DMS79 treated with DMSO at 0.1 percent for 48 hours (cell line): Measurements from ENCODE around the gene NR0B1.

Source experiments
- DNase-seq: peaks from one replicate; lab custom pipeline; 2025; lab: John Stamatoyannopoulos, UW

NR0B1 gene

DNA sequence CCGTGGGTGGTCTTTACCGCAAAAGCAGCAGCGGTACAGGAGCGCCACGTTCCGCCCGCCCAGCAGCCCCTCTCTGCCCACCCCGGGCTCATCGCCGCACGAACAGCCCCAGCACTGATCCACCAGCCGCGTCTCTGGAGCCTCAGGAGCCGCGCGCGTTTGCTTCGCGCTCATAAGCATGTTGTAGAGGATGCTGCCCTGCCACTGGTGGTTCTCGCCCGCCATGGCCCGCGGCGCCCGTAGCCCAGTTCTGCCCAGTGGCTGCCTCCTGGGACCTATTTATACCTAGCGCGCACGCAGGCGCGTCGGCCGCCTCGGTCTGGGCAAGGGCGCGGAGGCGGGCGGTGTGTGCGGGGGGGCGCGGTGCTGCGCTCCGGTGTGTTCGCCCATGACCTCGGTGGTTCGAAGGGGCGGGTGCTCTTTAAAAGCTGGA, at the start of gene NR0B1:
Gene NR0B1 (minus strand): TSS at position 252 of the 433 bp plus-strand sequence. CDS start 27 bp downstream, at position 225.
- no peak for DNase-seq

DNA sequence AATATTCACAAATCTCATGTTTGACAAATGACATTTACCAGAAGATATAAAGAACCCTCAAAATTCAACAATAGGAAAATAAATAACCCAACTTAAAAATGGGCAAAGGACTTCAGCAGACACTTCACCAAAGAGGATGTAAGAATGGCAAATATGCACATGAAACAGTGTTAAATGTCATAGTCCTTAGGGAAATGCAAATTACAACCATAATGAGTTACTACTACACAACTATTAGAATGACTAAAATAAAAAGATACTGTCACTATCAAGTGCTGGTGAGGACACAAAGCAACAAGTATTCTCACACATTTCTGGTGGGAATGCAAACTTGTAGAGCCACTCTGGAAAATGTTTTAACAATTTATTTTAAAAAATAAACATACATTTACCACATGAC, 40.8 kb upstream of the NR0B1 start:
- DNase-seq = no peak

DNA sequence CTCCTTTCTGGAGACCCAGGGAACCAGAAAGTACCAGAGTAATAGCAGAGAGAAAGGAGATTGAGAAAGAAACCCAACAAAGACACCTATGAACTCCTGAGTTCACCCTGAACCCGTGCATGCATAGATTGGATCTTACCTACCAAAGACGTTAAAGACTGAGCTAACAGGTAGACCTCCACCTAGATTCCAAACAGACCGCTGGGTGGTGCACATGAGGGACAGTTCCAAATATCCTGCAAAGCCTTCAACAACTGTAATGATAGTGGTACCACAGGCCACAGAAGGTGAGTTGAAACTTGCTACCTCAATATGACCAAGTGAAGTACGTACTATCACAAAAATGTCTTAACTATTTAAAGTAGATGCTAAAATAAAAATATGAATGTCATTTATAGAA, 34.0 kb upstream of the NR0B1 start:
- no peak for DNase-seq

DNA sequence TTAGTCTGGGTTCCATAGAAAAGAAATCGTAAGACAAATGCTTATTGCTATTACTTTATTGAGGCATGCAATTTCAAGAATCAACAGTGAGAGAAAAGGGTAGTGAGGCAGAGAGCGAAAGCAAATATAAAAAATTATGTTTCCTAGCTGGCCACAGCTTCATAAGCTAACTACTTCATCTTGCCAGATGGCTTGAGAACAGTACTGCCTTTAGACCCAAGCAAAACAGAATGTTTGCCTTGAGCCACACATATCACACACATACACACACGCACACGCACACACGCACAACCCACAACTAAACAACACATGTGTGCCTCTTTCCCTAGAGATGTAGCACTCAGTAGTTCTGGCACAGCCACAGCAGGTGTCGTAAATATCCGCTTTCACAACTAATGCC, 31.6 kb upstream of the NR0B1 start:
- no peak for DNase-seq

GRCh38 chrX:30327762-30328161, 18.6 kb upstream of the NR0B1 start:
- no peak for DNase-seq

DNA sequence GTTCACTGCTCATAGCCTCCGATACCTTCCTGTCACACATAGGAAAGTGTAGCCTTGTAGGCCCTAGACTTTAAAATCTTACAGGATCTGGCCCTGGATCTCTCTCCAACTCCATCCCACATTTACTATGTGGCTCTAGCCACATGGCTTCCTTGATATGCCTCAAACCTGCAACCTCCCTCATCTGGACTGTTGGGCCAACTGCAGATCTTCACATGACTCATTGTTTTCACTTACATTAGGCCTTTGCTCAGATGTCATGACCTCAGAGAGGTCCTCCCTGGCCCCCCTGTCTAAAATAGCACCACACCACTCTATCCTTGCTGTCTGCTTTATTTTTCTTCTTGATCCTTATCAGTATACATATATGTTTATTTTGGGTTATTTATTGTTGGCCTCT, 8.1 kb upstream of the NR0B1 start:
- DNase-seq = no peak

DNA sequence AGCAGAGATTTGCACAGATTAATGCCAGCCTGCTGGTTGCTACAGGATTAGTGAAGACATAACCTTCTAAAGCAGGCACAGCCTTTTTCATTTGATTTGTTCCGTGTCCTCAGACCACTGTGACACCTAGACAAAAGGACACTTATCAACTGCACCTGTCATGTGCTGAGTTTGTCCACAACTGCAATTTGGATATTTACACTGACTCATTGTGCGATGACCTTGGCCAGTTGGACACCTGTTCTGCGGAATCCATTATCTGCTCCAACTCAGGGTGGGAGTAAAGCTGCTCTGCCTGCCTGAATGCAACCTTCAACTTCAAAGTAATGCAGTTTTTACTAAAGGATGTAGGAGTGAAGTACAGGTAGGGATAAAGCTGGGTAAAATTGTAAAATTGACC, 4.1 kb upstream of the NR0B1 start:
- no peak for DNase-seq

DNA sequence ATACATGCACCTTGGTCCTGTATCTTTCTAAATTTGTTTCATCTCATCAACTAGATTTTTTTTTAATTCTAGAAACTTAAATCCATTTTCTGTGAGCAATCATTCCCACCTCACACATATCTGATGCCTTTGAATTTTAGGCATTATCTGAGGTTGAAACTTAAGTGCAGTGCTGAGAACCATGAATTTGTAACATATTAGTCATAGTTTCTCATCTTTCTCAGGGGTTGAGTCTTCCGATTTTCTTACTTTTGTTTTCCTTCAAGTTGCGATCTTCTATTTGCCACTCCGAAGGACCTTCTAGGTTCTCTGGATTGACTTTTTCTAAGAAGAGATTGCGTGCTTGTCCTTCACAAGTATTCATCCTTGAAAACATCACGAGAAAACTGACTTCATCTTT, 3.7 kb upstream of the NR0B1 start:
- no peak for DNase-seq

DNA sequence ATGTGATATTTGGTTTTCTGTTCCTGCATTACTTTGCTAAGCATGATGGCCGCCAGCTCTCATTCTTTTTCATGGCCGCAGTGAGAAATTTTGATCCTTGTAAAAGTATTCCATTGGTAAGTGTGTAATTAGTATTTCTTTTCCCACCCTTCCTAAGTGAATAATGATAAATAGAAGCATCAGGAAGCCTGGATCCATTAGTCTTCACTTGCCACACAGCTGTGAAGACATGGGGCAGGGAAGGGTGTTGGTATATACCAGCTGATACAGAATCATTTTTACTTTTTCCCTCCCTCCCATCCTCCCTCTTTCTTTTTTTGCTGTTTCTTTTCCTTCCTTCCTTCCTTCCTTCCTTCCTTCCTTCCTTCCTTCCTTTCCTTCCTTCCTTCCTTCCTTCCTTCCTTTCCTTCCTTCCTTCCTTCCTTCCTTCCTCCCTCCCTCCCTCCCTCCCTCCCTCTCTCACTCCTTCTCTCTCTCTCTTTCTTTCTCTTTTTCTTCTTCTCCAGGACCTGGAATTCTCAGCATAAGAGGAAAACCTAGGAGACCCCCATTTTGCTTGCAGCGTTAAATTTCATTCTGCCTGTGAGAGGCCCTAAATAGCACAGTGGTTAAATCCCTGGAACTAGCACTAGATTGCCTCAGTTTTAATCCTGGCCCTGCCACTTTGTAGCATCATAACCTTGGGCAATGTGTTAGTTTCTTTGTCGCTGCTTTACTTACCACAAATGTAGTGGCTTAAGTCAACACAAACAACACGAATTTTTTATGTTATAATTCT, 1.4 kb upstream of the NR0B1 start:
- no peak for DNase-seq

DNA sequence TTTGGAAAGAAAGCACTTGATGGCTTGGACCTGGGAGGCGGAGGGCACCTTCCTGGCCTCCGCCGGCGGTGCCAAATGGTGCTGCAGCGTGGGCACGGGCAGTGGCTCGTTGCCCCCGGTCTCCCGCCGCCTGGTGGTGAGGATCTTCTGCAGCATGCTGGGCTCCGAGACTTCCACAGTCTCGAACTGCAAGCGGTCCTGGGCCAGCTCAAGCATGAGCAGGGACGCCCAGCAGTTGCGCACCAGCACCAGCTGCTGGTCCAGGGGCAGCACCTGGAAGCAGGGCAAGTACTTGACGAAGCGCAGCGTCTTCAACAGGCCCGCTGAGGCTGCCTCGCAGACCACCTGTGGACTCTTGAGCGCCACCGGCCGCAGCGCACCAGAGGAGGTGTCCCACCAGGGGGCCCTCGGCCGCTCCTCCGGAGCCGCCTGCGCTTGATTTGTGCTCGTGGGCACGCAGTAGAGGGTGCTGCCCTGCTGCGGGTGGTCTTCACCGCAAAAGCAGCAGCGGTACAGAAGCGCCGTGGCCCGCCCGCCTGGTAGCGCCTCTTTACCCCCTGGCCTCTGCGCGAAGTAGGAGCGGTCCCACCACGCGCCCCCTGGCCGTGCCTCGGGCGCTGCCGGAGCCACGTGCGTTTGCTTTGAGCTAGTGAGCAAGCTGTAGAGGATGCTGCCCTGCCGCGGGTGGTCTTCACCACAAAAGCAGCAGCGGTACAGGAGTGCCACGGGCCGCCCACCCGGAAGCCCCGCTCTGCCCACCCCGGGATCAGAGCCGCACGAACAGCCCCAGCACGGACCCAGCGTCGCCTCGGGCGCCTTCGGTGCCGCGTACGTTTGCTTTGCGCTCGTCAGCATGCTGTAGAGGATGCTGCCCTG, 689 bp downstream of the NR0B1 start:
- DNase-seq = no peak

GRCh38 chrX:30307466-30307865, 1.7 kb downstream of the NR0B1 start:
- DNase-seq = no peak

DNA sequence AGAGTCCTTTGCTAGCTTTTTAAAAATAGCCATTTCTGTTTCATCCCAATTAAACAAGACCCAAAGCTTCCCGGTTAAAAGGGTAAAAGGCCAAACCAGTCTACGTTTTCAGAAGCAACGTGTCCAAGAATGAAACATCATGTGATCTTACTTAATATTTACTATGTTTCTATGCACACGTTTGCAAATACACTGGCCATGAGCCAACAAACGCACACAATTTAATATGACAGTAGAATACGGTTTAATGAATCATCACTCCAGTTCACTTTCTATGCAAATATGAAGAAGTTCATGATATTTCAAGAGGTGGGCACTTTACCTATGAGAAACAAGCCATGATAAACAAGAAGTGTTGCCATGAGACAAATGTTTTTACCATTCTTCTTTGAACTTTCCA, 4.3 kb downstream of the NR0B1 start:
- DNase-seq = no peak

GRCh38 chrX:30302956-30303355, 6.2 kb downstream of the NR0B1 start:
- DNase-seq = no peak

DNA sequence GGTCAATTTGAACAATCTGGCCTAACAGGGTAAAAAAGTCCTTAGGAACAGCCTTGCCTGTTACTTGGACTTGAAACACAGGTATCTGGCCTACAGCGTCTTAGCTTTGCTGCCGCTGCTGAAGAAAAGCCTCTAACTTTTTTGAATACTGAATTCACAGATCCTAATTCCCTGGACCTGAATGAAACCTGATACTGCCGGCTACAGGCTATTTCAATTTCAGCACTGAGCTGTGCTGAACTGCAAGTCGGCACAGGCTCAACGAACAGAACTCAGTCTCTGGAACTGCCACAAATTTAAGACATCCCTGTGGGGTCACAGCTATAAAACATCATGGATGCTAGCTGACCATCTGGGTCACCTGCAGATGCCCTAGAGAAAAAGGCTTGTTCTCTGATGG, 7.2 kb downstream of the NR0B1 start:
- DNase-seq = no peak

DNA sequence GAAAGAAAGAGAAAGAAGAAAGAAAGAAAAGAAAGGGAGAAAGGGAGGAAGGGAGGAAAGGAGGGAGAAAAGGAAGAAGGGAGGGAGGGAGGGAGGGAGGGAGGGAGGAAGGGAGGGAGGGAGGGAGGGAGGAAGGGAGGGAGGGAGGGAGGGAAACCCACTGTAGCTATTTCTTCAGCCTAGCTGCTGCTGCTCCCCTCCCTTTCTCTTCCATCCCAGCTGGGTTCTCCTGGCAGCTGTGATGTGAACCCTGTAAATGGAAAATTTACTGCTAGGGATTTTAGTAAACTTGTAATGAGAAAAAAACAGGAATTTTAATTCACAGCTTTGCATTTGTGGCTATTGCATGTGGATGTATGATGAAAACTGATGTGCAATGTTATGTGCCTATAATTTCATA, 8.0 kb downstream of the NR0B1 start:
- no peak for DNase-seq

DNA sequence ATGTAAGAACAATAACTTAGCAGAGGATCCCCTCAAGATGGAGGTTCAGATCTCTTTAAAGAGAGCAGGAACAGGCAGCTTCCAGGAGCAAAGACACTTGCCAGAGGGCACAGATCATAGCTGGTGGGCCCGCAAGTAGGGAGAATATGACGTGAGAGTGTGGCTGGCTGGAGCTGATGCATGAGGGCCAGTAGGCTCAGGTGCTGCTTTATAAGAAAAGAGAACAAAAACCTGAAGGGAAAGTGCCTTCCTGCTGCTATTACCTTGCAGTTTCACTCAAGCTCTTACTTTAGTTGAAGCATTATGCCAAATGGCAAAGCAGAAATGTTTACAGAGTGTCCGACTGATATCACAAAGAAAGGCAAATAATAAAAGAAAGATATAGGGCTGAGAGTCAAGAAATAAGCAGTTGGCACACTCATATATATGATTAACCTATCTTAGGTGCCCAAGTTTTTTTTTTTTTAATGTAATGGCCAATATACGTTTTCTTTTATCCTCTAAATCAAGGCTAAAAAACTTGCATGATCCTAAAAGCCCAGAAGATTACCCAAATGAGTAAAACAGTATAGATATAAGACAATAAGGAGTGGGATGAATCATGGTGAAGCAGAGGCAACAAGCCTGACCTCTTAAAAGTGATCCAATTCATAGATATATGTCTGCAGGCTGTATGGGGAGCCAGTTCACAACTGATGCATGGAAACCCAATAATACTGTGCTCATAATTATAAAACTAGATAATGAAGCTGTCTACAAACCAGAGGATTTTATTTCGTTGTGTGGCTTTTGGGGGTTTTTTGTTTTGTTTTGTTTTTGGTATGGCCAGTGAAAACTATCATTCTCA, 12.6 kb downstream of the NR0B1 start:
- no peak for DNase-seq

GRCh38 chrX:30283456-30284200, 25.6 kb downstream of the NR0B1 start:
- no peak for DNase-seq

DNA sequence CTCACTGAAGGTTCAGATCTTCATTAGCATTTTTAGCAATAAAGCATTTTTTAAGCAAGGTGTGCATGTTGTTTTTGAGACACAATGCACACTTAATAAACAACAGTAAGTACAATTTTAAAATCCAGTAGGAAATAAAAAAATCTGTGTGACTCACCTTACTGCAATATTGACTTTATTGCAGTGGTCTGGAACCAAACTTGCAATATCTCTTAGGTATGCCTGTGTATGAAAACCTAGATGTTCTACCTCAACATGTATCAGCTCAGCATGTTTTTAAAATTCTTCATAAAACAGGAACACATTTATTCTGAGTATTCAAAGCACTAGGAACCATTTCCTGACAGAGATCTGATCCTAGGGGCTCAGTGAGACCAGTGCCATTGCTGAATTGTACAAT, 26.7 kb downstream of the NR0B1 start:
- DNase-seq = no peak

GRCh38 chrX:30280428-30280827, 28.8 kb downstream of the NR0B1 start:
- no peak for DNase-seq

DNA sequence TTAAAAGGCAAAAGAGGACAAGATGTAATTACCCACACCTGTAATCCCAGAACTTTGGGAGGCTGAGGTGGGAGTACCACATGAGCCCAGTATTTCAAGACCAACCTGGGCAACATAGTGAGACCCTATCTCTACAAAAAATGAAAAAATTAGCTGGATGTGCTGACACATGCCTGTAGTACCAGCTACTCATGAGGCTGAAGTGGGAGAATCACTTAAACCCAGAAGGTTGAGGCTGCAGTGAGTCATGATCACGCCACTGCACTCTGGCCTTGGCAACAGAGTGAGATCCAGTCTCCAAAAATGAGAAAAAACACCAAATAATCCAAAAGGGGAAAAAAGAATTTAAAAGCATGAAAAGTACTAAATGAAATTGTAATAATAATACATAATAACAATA, 30.8 kb downstream of the NR0B1 start:
- no peak for DNase-seq

DNA sequence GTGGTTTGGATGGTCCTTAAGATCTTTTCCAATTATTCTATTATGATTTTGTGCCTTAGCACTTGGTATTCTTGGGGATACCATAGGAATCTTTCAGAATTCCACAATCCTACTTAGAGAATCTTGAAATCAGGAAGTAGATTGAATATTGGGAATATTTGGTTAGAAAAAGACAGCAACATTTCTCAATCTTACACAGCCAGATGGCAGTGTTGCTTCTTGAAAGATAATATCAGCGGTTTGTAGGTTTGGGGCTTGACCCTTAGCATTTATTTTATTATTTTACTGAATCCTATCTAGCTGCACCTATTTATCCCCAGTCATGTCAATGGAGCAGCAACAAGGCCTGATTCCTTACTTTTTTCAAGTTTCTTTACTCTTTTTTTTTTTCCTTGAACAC, 33.7 kb downstream of the NR0B1 start:
- no peak for DNase-seq

- no peak for DNase-seq
Measured at GRCh38 chrX:30270639-30271038, 38.6 kb downstream of the NR0B1 start.
